Subcutaneous preadipocyte (primary cell): ENCODE results near the gene PDE4C. TPM values are rescaled to one million over a fixed set of nuclear protein-coding genes. Genes with fewer than 3 reads are reported as not detected.

ENCODE experiments used
- total RNA-seq: library from RNA; depleted of rRNA; stranded (reverse); fragments of >200 nt; gene quantifications from 2 replicates; pipeline ENCODE4 v1.2.3, GENCODE V29; 2012

The PDE4C gene
- total RNA-seq: 0.20 TPM in 1 of 2 replicates, not detected in the other

GRCh38 chr19:18225702-18226468, at the start of gene PDE4C:
TSS of gene PDE4C (minus strand) at chr19:18226438. CDS start at chr19:18226415, 23 bp downstream.

GRCh38 chr19:18274219-18274780, 48.1 kb upstream of the PDE4C start, which contains the start of gene IQCN:
TSS of gene IQCN (minus strand) at chr19:18274452. CDS start at chr19:18269478, 4,974 bp downstream.

GRCh38 chr19:18203863-18204393, 22.3 kb downstream of the PDE4C start, which contains the start of gene RAB3A:
TSS of gene RAB3A (minus strand) at chr19:18204042. CDS start at chr19:18202740, 1,302 bp downstream.

GRCh38 chr19:18192673-18193387, 33.4 kb downstream of the PDE4C start, which contains the start of gene MPV17L2:
TSS of gene MPV17L2 (plus strand) at chr19:18193218. CDS start at chr19:18193282, 64 bp downstream.

Other genes starting within 250 kb of the PDE4C start
- 7.3 and 13.1 TPM in 2 replicates for gene ARRDC2, start 218.3 kb downstream of the PDE4C start, total RNA-seq
- under 0.01 TPM in 1 of 2 replicates, not detected in the other for gene IL12RB1, start 139.5 kb downstream of the PDE4C start, total RNA-seq
- gene MAST3, start 128.7 kb downstream of the PDE4C start, total RNA-seq: 1.8 and 2.5 TPM in 2 replicates
- gene PIK3R2, start 73.3 kb downstream of the PDE4C start, total RNA-seq: 20.2 and 25.0 TPM in 2 replicates
- 29.1 and 30.9 TPM in 2 replicates for gene IFI30, start 52.6 kb downstream of the PDE4C start, total RNA-seq
- gene MPV17L2, start 33.2 kb downstream of the PDE4C start, total RNA-seq: 8.1 and 10.9 TPM in 2 replicates
- 1.1 and 1.2 TPM in 2 replicates for gene RAB3A, start 22.4 kb downstream of the PDE4C start, total RNA-seq
- 0.39 and 0.73 TPM in 2 replicates for gene IQCN, start 48.0 kb upstream of the PDE4C start, total RNA-seq
- gene JUND, start 55.2 kb upstream of the PDE4C start, total RNA-seq: 96.2 and 99.6 TPM in 2 replicates
- gene LSM4, start 96.6 kb upstream of the PDE4C start, total RNA-seq: 146 and 148 TPM in 2 replicates
- gene PGPEP1, start 114.2 kb upstream of the PDE4C start, total RNA-seq: 14.0 and 17.4 TPM in 2 replicates
- gene GDF15, start 159.7 kb upstream of the PDE4C start, total RNA-seq: 17.3 and 18.0 TPM in 2 replicates
- not detected in 2 replicates for gene LRRC25, start 171.2 kb upstream of the PDE4C start, total RNA-seq
- 69.8 and 77.4 TPM in 2 replicates for gene SSBP4, start 193.0 kb upstream of the PDE4C start, total RNA-seq
- gene ISYNA1, start 211.7 kb upstream of the PDE4C start, total RNA-seq: 2.6 and 4.7 TPM in 2 replicates